ENCODE measurements around the gene FCER1G.

DNA sequence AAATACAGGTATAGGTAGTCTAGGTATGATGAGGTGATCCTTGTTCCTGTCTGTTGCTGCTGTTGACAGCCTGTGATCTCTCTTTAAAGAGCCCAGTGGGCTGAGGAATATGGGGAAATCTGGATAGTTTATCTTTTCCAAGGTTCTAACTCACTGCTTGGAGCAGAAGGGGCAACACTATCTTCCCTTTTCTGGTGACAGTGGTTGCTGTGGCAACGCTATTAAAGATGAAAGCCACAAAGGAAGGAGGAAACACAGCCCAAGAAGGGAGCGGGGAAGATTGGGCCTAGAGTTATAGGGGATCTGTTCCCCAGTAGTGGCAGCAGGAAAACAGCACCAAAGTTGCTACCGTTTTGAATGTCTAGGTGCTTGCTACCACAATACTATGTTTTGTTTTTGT, 52.2 kb downstream of the FCER1G start:
- TF ChIP-seq, protein P1, sequence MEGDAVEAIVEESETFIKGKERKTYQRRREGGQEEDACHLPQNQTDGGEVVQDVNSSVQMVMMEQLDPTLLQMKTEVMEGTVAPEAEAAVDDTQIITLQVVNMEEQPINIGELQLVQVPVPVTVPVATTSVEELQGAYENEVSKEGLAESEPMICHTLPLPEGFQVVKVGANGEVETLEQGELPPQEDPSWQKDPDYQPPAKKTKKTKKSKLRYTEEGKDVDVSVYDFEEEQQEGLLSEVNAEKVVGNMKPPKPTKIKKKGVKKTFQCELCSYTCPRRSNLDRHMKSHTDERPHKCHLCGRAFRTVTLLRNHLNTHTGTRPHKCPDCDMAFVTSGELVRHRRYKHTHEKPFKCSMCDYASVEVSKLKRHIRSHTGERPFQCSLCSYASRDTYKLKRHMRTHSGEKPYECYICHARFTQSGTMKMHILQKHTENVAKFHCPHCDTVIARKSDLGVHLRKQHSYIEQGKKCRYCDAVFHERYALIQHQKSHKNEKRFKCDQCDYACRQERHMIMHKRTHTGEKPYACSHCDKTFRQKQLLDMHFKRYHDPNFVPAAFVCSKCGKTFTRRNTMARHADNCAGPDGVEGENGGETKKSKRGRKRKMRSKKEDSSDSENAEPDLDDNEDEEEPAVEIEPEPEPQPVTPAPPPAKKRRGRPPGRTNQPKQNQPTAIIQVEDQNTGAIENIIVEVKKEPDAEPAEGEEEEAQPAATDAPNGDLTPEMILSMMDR (IDR thresholded peaks at IDR 0.05; ENCODE audit: low read depth, low read length, missing input control), result no peak
- no peak for TF ChIP-seq RAD21 (IDR thresholded peaks at IDR 0.05)
- TF ChIP-seq, protein P2, sequence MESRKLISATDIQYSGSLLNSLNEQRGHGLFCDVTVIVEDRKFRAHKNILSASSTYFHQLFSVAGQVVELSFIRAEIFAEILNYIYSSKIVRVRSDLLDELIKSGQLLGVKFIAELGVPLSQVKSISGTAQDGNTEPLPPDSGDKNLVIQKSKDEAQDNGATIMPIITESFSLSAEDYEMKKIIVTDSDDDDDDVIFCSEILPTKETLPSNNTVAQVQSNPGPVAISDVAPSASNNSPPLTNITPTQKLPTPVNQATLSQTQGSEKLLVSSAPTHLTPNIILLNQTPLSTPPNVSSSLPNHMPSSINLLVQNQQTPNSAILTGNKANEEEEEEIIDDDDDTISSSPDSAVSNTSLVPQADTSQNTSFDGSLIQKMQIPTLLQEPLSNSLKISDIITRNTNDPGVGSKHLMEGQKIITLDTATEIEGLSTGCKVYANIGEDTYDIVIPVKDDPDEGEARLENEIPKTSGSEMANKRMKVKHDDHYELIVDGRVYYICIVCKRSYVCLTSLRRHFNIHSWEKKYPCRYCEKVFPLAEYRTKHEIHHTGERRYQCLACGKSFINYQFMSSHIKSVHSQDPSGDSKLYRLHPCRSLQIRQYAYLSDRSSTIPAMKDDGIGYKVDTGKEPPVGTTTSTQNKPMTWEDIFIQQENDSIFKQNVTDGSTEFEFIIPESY (IDR thresholded peaks at IDR 0.05), result no peak
- TF ChIP-seq, protein P3, sequence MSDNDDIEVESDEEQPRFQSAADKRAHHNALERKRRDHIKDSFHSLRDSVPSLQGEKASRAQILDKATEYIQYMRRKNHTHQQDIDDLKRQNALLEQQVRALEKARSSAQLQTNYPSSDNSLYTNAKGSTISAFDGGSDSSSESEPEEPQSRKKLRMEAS (IDR thresholded peaks at IDR 0.05), result no peak
- TF ChIP-seq JUND (IDR thresholded peaks at IDR 0.05), result no peak
- no peak for TF ChIP-seq REST (IDR thresholded peaks at IDR 0.05)
- TF ChIP-seq, protein P4, sequence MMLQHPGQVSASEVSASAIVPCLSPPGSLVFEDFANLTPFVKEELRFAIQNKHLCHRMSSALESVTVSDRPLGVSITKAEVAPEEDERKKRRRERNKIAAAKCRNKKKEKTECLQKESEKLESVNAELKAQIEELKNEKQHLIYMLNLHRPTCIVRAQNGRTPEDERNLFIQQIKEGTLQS (IDR thresholded peaks at IDR 0.05), result no peak
- no peak for TF ChIP-seq EGR1 (IDR thresholded peaks at IDR 0.05; ENCODE audit: low read depth in 2 of 2)
- no peak for TF ChIP-seq SP1 (IDR thresholded peaks at IDR 0.05)
